GM21447 (cell line): ENCODE results near the gene OR8J1.
"Not testable (repeated sequence)": the region's sequence is repeated elsewhere in the genome, so short reads cannot be mapped to it uniquely, and the experiment has no call there.

Source experiments
- ATAC-seq: cut with Tn5 transposase; IDR thresholded peaks from one replicate; pipeline ENCODE4 v1.9.1; 2021; ENCODE audit not compliant: unreplicated experiment

OR8J1 gene, protein sequence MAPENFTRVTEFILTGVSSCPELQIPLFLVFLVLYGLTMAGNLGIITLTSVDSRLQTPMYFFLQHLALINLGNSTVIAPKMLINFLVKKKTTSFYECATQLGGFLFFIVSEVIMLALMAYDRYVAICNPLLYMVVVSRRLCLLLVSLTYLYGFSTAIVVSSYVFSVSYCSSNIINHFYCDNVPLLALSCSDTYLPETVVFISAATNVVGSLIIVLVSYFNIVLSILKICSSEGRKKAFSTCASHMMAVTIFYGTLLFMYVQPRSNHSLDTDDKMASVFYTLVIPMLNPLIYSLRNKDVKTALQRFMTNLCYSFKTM

GRCh38 chr11:56353991-56354390 is at the start of gene OR8J1:
OR8J1 (plus strand) TSS chr11:56354291; CDS start chr11:56360247, 5,956 bp downstream.
- ATAC-seq: no peak

- no peak for ATAC-seq
Observed at GRCh38 chr11:56307836-56308235, 46.3 kb upstream of the OR8J1 start.

GRCh38 chr11:56314844-56315243 is 39.2 kb upstream of the OR8J1 start, which contains the start of gene OR8K3:
OR8K3 (plus strand) TSS chr11:56315144; CDS start chr11:56318307, 3,163 bp downstream.
- no peak for ATAC-seq

DNA sequence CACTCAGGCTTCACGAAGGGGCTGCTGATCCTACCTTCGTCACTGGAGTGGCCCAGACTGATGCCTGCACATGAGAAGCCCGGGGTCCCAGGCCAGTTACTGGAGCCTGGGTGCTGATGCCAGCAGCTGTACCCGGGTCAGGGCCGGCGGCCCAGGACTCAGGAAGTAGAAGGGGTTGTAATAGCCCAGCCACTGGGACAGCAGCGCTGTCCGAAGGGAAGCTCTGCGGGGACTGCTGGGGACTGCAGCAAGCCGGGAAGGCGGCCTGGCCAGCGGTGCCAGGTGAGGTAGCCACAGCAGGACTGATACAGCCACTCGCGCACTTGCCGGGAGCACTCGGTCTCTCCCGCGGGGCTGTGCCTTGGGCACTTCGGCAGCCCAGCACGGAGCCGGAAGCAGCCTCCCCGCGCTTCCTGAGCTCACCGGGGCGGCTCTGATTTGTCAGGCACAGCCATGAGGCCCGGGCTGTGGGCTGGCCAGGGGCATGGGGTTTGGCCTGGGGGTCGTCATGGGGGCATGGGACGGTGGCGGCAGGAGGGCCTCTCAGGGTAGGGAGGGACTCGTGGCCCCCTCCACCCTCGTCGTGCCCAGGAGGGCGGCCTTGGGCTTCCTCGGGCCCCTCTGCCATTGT is 22.1 kb upstream of the OR8J1 start:
- ATAC-seq: no peak

DNA sequence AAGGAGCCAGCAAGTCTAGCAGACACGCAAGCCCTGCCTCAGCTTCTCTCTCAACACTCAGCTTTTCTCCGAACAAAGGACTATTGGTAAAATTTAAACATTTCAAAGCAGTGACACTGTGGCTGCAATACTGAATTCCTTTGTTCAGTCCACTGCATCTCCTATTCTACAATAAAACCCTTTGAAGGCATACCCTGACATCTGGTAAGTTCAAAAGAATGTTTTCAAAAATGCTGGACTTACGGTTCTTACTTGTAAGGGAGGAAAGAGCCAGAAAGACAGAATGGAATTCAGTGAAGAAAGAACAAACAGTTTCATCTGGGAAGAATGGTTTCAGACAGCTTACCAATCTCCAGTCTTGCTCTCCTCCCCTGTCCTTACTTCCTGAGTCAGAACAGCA is 20.9 kb upstream of the OR8J1 start:
- no peak for ATAC-seq

DNA sequence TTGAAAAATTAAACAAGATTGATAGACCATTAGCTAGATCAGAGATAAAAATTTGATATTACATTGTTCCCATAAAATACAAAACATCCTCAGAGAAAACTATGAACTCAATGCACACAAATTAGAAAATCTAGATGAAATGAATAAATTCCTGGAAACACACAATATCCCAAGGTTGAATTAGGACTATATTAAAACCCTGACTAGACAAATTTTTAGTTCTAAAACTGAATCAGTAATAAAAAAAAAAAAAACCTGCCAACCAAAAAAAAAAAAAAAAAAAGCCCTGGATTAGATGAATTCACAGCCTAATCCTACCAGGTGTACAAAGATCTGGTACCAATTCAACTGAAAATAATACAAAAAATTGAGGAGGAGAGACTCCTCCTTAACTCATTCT is 13.8 kb upstream of the OR8J1 start:
- ATAC-seq: no peak

DNA sequence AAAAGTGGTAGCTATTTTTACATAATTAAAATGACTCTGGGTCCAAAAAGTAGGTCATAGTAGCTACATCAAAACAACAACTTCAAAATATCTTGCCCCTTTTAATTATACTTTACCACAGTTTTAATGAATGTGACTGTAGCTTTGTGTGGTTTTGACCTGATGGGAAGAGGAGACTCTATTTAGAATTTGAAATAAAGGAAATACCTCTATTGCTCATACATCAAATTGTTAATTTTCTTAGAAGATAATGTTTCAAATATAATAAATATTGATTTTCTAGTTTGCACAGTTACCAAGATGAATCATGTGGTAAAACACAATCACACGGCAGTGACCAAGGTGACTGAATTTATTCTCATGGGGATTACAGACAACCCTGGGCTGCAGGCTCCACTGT is 8.4 kb upstream of the OR8J1 start, which contains the start of gene OR8K1:
TSS of gene OR8K1 (plus strand) at position 301 of the 400 bp plus-strand sequence. CDS start at position 301, 0 bp downstream.
- no peak for ATAC-seq

DNA sequence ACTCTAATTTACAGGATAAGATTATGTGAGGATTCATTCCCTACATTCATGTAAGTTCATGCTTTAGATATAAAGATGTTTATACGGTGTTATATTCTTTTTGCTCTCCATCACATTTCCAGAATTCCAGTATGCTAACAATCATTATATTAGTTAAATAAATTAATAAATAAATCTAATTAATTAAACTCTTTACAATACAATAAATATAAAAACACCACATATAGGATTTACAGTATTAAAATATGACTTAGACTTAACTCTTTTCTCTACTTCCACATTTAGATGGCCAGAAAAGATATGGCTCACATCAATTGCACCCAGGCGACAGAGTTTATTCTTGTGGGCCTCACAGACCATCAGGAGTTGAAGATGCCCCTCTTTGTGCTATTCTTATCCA is 21.2 kb downstream of the OR8J1 start, which contains the start of gene OR8U1:
TSS of gene OR8U1 (plus strand) at position 301 of the 400 bp plus-strand sequence. CDS start at position 301, 0 bp downstream.
- no peak for ATAC-seq

- no peak for ATAC-seq
Observed at GRCh38 chr11:56380120-56380519, 26.0 kb downstream of the OR8J1 start.

DNA sequence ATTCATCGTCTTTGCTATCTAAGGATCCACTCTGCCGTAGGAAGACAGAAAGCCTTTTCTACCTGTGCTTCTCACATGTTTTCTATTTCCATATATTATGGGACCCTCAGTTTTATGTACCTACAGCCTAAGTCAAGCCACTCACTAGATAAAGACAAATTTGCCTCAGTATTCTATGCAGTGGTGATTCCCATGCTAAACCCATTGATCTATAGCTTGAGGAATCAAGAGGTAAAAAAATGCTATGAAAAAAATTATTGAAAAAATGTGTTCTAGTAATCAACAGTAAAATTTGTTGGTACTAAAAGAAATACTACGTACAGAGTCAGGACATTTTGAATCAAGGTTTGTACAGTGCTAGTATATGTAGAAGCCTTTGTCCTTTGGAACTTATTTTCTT is 40.3 kb downstream of the OR8J1 start:
- no peak for ATAC-seq

GRCh38 chr11:56396047-56396446 is 42.0 kb downstream of the OR8J1 start:
- no peak for ATAC-seq

- not testable (repeated sequence) for ATAC-seq
Observed at GRCh38 chr11:56401858-56402461, 47.9 kb downstream of the OR8J1 start.

GRCh38 chr11:56404393-56404792 is 50.3 kb downstream of the OR8J1 start:
- no peak for ATAC-seq

DNA sequence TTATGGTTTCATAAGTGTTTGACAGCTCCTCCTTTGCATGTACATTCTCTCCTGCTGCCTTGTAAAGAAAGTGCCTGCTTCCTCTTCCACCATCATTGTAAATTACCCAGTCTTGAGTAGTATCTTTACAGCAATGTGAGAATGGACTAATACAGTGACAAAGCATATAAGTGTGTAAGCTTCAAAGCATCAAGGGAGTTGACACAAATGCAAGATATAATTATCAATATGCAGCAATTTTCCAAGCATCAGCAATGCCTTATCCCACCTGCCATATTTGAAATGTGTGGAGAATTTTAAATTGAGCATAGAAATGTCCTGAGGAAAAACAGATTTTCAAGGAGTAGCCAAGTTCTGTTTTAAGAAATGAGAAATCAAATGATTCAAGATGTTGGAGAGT is 56.7 kb downstream of the OR8J1 start:
- no peak for ATAC-seq
